ENCODE data around the gene FDX2. TPM values are rescaled to one million over a fixed set of nuclear protein-coding genes. Genes with fewer than 3 reads are reported as not detected.

The FDX2 gene
- total and polyA plus RNA-seq, 2 of the 13 experiments (the other 11 are each of a cell fraction or from before 2014, with no cell fraction given): 21.0 to 24.7 TPM

DNA sequence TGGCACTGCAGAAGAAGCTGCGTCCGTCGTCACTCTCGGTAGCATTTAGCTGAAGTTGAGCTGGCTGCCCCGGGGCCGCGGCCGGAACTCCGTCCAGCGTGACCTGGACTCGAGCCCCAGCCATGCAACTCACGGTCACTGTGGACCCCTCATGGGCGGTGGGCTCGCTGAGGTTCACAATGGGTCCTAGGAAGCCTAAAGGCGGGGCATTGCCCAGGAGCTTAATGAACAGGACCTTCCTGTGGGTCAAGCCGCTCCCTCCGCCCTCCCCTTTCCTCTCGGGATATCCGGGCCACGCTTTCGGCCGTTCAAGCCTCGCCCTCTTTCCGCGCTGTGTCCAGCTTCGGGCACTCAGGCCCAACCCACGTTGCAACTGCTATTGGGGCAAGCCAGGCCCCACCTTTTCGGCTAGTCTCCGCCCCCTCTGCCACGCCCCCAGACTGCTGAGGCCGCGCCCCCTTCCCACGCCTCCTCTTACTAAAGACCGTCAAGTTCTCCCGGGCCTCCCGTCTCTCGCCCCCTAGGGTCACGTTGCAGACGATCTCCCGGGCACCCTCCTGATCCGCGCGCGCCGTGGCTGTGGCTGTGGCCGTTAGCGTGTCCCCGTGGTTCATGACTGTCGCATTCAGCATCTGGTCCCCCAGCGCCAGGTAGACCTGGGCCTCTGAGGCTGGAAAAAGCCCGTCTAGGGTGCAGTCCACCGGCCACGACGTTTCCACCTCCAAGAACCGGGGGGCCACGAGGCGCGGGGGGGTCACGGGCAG is 19.0 kb upstream of the FDX2 start (continued):
- TF ChIP-seq, protein P1, sequence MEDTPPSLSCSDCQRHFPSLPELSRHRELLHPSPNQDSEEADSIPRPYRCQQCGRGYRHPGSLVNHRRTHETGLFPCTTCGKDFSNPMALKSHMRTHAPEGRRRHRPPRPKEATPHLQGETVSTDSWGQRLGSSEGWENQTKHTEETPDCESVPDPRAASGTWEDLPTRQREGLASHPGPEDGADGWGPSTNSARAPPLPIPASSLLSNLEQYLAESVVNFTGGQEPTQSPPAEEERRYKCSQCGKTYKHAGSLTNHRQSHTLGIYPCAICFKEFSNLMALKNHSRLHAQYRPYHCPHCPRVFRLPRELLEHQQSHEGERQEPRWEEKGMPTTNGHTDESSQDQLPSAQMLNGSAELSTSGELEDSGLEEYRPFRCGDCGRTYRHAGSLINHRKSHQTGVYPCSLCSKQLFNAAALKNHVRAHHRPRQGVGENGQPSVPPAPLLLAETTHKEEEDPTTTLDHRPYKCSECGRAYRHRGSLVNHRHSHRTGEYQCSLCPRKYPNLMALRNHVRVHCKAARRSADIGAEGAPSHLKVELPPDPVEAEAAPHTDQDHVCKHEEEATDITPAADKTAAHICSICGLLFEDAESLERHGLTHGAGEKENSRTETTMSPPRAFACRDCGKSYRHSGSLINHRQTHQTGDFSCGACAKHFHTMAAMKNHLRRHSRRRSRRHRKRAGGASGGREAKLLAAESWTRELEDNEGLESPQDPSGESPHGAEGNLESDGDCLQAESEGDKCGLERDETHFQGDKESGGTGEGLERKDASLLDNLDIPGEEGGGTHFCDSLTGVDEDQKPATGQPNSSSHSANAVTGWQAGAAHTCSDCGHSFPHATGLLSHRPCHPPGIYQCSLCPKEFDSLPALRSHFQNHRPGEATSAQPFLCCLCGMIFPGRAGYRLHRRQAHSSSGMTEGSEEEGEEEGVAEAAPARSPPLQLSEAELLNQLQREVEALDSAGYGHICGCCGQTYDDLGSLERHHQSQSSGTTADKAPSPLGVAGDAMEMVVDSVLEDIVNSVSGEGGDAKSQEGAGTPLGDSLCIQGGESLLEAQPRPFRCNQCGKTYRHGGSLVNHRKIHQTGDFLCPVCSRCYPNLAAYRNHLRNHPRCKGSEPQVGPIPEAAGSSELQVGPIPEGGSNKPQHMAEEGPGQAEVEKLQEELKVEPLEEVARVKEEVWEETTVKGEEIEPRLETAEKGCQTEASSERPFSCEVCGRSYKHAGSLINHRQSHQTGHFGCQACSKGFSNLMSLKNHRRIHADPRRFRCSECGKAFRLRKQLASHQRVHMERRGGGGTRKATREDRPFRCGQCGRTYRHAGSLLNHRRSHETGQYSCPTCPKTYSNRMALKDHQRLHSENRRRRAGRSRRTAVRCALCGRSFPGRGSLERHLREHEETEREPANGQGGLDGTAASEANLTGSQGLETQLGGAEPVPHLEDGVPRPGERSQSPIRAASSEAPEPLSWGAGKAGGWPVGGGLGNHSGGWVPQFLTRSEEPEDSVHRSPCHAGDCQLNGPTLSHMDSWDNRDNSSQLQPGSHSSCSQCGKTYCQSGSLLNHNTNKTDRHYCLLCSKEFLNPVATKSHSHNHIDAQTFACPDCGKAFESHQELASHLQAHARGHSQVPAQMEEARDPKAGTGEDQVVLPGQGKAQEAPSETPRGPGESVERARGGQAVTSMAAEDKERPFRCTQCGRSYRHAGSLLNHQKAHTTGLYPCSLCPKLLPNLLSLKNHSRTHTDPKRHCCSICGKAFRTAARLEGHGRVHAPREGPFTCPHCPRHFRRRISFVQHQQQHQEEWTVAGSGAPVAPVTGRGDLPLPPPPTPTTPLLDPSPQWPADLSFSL (CRISPR knock-in tag; IDR thresholded peaks at IDR 0.05): no peak
- TF ChIP-seq, protein P2, sequence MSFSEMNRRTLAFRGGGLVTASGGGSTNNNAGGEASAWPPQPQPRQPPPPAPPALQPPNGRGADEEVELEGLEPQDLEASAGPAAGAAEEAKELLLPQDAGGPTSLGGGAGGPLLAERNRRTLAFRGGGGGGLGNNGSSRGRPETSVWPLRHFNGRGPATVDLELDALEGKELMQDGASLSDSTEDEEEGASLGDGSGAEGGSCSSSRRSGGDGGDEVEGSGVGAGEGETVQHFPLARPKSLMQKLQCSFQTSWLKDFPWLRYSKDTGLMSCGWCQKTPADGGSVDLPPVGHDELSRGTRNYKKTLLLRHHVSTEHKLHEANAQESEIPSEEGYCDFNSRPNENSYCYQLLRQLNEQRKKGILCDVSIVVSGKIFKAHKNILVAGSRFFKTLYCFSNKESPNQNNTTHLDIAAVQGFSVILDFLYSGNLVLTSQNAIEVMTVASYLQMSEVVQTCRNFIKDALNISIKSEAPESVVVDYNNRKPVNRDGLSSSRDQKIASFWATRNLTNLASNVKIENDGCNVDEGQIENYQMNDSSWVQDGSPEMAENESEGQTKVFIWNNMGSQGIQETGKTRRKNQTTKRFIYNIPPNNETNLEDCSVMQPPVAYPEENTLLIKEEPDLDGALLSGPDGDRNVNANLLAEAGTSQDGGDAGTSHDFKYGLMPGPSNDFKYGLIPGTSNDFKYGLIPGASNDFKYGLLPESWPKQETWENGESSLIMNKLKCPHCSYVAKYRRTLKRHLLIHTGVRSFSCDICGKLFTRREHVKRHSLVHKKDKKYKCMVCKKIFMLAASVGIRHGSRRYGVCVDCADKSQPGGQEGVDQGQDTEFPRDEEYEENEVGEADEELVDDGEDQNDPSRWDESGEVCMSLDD (CRISPR knock-in tag; IDR thresholded peaks at IDR 0.05; ENCODE audit: borderline replicate concordance): no peak
- TF ChIP-seq, protein P3, sequence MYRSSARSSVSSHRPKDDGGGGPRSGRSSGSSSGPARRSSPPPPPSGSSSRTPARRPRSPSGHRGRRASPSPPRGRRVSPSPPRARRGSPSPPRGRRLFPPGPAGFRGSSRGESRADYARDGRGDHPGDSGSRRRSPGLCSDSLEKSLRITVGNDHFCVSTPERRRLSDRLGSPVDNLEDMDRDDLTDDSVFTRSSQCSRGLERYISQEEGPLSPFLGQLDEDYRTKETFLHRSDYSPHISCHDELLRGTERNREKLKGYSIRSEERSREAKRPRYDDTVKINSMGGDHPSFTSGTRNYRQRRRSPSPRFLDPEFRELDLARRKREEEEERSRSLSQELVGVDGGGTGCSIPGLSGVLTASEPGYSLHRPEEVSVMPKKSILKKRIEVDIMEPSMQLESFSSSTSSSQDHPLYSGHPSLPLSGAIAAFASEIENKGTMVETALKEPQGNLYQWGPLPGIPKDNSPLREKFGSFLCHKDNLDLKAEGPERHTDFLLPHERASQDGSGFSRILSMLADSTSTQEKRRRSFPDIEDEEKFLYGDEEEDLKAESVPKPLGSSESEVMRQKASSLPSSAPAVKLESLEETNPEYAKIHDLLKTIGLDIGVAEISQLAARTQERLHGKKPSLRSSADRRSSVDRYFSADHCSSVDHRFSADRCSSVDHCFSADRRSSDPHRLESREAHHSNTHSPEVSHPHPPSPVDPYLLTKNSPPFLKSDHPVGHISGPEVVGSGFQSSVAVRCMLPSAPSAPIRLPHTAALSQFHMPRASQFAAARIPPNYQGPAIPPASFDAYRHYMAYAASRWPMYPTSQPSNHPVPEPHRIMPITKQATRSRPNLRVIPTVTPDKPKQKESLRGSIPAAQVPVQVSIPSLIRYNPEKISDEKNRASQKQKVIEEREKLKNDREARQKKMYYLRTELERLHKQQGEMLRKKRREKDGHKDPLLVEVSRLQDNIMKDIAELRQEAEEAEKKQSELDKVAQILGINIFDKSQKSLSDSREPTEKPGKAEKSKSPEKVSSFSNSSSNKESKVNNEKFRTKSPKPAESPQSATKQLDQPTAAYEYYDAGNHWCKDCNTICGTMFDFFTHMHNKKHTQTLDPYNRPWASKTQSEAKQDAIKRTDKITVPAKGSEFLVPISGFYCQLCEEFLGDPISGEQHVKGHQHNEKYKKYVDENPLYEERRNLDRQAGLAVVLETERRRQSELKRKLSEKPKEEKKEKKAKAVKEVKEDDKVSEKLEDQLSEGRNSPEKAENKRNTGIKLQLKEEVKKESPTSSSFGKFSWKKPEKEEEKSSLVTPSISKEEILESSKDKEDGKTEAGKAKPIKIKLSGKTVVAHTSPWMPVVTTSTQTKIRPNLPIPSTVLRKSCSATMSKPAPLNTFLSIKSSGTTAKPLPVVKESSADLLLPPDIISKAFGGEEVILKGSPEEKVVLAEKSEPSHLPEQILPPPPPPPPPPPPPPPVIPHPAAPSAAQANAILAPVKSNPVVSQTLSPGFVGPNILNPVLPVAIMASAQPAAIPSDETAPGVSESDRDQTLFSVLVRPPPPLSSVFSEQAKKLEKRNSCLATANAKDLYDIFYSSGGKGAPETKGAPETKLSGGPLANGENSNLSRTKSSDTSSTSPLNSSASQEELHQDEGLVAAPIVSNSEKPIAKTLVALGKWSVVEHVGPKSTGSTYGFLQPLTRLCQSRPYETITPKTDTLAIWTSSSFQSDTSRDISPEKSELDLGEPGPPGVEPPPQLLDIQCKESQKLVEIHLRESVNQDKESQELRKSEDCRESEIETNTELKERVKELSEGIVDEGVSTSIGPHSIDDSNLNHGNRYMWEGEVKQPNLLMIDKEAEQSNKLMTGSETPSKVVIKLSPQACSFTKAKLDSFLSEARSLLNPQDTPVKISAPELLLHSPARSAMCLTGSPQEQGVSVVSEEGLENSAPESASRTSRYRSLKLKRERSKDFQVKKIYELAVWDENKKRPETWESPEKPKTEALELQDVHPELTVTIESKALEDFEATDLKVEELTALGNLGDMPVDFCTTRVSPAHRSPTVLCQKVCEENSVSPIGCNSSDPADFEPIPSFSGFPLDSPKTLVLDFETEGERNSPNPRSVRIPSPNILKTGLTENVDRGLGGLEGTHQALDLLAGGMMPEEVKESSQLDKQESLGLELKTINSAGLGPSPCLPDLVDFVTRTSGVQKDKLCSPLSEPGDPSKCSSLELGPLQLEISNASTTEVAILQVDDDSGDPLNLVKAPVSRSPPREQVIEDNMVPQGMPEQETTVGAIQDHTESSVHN (CRISPR knock-in tag; IDR thresholded peaks at IDR 0.05): no peak
- TF ChIP-seq, protein P4, sequence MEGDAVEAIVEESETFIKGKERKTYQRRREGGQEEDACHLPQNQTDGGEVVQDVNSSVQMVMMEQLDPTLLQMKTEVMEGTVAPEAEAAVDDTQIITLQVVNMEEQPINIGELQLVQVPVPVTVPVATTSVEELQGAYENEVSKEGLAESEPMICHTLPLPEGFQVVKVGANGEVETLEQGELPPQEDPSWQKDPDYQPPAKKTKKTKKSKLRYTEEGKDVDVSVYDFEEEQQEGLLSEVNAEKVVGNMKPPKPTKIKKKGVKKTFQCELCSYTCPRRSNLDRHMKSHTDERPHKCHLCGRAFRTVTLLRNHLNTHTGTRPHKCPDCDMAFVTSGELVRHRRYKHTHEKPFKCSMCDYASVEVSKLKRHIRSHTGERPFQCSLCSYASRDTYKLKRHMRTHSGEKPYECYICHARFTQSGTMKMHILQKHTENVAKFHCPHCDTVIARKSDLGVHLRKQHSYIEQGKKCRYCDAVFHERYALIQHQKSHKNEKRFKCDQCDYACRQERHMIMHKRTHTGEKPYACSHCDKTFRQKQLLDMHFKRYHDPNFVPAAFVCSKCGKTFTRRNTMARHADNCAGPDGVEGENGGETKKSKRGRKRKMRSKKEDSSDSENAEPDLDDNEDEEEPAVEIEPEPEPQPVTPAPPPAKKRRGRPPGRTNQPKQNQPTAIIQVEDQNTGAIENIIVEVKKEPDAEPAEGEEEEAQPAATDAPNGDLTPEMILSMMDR (CRISPR knock-in tag; IDR thresholded peaks at IDR 0.05): peak; percentile 60
- no peak for TF ChIP-seq NCOA2 (CRISPR knock-in tag; IDR thresholded peaks at IDR 0.05)
- TF ChIP-seq ZNF713 (CRISPR knock-in tag; IDR thresholded peaks at IDR 0.05): no peak
- TF ChIP-seq U2AF1 (optimal IDR thresholded peaks at IDR 0.05; ENCODE audit: low read depth, low read length): no peak
- TF ChIP-seq ZNF138 (CRISPR knock-in tag; IDR thresholded peaks at IDR 0.05; ENCODE audit: low read depth): 0 out of 2 replicates have a peak, but pooled peaks have one; percentile 57
